NOMO-1 treated with dmso at 0.1 percent for 144 hours (cell line): ENCODE measurements around the gene DHCR24.

ENCODE experiments used
- DNase-seq: peaks from one replicate; lab custom pipeline; 2025; ENCODE audit not compliant: unreplicated experiment; lab: John Stamatoyannopoulos, UW

Gene DHCR24

GRCh38 chr1:54818461-54819194 lies 68.4 kb downstream of the DHCR24 start:
- no peak for DNase-seq

DNA sequence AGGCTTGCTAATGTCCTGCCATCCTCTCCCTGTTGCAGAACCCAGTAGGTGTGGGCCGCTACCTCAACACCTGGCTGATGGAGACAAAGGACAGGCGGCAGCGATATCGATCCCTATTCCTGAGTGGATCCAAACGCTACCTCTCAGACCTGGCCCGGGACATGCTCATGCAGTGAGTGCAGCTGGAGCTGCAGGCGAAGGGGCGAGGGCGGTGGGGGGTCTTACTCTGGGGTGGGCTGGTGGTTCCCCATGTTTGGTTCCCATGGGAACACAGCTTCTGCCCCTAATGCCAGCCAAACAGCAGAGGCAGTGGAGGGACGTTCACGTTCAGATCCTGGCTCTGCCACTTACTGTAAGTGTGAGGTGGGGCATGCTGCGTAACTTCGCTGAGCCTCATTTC lies 70.0 kb downstream of the DHCR24 start:
- no peak for DNase-seq

DNA sequence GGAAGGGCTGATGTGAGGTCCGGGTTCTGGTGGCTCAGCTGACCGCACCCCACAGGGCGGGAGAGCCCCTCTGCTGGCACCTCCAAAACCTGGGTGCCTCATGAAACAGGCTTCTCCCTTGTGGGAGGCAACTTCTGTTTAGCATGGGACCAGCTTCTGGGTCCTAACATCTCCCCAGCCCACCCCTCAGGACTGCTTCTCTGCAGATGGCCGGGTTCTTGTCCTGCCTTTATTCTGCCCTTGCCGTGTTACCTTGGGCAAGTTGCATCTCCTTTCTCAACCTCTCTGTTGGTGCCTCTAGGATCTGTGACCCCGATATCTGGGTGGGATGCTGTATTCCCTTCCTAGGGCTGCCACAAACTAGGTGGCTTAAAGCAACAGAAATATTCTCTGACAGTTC lies 70.9 kb downstream of the DHCR24 start:
- no peak for DNase-seq

DNA sequence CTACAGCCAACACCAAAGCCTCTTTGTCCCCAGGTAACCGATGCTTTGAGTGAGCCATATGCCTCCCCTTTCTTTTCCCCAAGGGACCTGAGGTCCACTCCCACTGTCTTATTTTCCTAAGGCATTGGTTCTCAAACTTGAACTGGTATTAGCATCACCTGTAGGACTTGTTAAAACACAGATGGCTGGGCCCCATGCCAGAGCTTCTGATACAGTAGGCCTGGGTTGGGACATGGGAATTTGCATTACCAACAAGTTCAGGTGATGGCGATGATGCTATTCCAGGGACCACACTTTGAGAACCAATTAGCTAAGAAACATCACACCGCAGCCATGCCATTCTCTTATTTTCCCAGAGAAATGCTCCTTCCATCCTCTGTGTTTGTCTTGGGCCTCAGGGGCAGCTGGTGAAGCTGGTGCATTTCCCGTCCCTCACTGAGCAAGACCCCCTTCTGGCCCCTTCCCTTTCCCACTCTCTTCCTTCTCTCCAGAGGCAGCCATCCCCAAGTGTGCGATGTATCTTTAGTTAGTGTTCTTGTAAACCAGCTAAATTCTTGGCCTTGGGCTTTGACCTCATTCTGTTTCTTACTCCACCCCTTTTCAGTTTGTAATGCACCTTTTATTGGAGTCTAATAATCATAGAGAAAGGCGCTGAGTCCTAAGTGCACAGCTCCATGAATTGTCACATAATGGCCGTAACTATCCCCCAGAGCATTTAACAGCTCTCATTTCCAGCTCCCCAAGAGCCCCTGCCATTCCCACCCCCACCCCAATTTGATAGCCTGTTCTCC lies 71.7 kb downstream of the DHCR24 start:
- DNase-seq, result no peak

DNA sequence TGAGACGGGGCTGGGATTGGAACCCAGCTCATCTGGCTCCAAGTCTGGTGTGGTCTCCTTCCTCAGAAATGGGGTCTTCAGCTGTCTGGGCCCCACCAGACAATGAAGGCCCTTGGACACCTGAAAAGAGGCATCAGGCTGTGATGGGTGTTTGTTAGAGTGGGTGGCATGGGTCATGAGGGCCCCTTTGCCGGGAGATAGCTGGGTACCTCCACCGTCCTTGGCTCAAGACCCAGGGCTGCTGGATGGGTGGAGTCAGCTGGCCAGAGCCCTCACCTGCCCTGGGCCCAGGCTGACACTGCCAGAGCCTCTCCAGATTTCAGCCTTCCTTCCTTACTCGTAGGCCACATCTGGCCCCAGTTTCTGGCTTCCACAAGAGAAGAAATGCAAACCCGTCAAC lies 72.4 kb downstream of the DHCR24 start:
- DNase-seq, result no peak

GRCh38 chr1:54814126-54814498 lies 72.9 kb downstream of the DHCR24 start:
- no peak for DNase-seq

DNA sequence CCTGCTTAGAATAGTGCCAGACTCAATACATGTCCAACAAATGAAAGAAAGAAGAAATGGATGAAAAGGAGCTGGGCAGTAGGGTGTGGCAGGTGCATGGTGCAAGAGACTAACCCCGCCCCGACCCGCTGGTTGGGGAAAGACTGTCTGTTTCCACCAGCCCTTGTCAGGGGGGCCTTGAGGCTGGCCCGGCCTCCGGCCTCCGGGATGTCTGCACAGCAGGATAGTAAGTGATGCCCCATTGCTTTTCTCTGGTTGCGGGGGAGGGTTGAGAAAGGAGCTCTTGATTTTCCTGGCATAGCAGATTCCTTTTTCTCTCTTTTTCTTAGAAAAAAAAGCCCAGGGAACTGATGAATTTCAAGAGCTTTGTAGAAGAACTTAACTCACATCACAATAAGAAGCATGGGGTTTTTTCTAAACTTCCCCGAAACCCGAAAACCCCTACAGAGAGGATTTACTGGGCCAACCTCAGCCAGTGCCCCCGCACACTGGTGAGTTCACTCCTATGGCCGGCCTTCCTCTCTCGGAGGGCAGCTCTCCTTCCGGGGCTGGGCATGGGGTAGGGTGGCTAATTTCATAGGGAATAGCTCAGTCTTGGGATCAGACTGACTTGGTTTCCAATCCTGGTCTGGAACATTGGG lies 73.4 kb downstream of the DHCR24 start:
- no peak for DNase-seq

DNA sequence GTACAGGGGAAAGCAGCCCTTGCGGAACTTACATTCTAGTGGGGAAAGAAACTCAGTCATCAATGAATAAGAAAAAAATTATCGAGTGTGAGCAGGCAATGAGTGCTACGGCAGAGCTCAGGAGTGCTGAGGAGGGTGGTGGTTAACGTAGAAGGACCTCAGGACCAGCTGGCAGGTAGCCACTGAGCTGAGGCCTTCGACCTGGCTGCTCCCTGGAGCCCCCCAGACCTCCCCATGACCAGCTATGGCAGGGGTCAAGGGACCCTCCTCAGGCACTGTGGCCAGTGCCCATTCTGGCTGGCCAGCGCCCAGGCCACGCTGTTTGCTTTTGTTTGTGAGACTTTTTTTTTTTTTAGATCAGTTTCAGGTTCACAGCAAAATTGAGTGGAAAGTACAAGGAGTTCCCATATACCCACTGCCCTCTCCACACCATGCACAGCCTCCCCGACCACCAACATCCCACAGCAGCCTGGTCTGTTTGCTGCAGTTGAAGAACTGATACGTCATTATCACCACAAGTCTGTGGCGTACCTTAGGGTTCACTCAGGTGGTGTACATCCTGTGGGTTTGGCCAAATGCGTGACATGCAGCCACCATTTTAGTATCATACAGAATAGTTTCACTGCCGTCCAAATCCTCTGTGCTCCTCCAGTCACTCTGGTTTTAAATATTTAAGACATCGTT lies 74.1 kb downstream of the DHCR24 start:
- DNase-seq, result no peak

- DNase-seq, result no peak
These were observed 75.0 kb downstream of the DHCR24 start for GRCh38 chr1:54811739-54812655.

GRCh38 chr1:54811066-54811465 lies 75.9 kb downstream of the DHCR24 start:
- DNase-seq, result no peak

- DNase-seq, result peak; percentile 8
These were observed 76.6 kb downstream of the DHCR24 start for GRCh38 chr1:54810153-54810942.

- no peak for DNase-seq
These were observed 77.4 kb downstream of the DHCR24 start for GRCh38 chr1:54809496-54810074.

GRCh38 chr1:54808443-54809207 lies 78.4 kb downstream of the DHCR24 start:
- no peak for DNase-seq

DNA sequence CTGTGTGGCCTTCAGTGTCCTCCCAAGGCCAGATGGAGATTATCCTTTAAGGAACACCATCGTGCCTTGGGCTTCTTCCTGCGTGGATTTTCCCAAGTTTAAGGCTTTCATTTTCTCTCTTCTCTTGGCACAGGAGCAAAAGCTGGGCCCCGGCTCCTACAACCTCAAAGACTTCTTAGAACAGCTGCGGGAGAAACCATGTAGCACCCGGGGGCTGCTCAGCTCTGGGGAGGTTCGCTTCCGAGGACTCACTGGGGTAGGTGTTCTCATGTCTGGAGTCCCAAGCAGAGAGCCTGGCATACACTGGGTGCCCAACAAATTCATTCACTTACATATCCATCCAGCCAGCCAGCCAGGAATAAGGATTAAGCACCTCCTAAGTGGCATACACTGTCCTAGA lies 79.2 kb downstream of the DHCR24 start:
- no peak for DNase-seq

DNA sequence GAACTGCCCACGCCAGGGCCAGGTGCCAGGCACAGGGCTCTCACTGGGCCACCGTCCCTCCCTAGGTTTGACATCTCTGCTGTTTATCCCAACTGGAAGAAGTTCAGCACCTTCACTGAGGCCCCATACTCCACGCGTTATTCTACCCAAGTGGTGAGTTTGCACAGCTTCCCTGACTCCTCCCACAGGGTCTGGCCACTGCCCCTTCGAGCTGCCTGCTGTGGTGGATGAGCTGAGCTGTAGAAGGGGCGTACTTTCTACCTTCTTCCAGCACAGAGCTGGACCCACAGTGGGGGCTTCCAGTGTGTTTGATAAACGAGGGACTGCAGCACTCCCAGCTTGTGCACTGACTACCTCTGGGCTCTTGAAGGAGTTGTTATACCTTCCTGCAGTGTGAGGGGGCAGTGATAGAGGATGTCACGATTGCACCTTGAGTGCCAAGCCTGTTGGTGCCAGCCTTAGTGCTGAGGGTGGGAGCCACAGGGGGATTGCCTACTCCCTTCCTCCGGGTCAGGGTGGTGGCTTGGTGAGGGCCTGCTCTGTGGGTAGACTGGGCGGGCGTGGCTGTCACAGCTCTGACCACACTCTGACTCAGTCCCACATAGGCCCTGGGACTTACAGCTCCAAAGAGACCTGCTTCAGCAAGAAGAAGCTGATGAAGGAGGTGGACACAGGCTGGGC lies 79.9 kb downstream of the DHCR24 start:
- peak; percentile 9 for DNase-seq

DNA sequence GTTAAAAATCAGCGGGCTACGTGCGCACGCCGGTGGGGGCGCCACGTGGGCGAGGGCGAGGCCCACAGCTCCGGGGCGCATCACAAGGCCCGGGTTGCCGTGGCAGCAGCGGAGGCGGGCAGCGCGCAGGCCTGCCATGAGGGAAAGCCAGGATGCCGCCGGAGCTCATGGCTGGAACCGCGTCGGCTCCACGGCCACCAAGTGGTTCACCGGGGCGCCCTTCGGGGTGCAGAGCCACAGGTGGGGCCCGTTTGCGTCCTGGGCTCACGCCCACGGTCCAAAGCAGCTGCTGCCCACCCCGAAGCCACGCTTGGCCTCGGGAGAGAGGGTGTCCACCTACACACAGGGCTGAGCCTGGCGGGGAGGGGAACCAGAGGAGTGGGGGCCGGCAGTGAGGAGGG lies 81.0 kb downstream of the DHCR24 start:
- DNase-seq, result no peak

DNA sequence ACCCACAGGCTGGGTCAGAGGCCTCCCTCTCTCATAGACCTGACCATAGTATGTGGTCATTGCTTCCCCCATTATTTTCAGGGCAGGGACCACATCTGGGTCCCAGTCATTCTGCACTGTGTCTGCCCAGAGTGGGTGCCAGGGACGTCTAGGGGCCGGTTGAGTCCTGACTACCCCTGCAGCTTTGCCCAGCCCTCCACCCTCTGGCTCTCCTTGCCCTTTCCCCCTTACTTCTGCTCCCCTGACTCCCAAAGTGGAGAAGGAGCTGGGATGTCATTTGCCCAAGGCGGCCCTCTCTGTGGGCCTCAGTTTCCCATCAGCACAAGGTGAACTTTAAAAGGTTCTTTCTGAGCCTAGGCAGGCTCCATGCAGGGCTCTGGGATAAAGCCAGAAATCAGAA lies 81.5 kb downstream of the DHCR24 start:
- DNase-seq, result no peak
